Upper lobe of left lung (tissue), 4 donors: Measurements from ENCODE around the gene ZNF552.

ENCODE experiments used
- CTCF ChIP-seq, 6 experiments: fragments of 450-650 bp in 4 of 6; fragments of 200-600 bp in 2 of 6; sonication (generic) in 2 of 6; IDR thresholded peaks; one replicate each; pipeline ENCODE4 v1.5.1; 2016 to 2019; ENCODE audit warnings: antibody characterized with exemption in 6 of 6
- POLR2A ChIP-seq, 4 donors: fragments of 450-650 bp; IDR thresholded peaks; one replicate each; pipeline ENCODE4 v1.5.1; 2016 to 2017; ENCODE audit warnings: antibody characterized with exemption in 4 of 4, mild to moderate bottlenecking in 2 of 4

- TF ChIP-seq CTCF (IDR thresholded peaks at IDR 0.05): no peak
- TF ChIP-seq POLR2A (IDR thresholded peaks at IDR 0.05): no peak
Measured at GRCh38 chr19:57786286-57786685, 28.4 kb downstream of the ZNF552 start.
